ENCODE measurements around the gene EYS.

Gene EYS

DNA sequence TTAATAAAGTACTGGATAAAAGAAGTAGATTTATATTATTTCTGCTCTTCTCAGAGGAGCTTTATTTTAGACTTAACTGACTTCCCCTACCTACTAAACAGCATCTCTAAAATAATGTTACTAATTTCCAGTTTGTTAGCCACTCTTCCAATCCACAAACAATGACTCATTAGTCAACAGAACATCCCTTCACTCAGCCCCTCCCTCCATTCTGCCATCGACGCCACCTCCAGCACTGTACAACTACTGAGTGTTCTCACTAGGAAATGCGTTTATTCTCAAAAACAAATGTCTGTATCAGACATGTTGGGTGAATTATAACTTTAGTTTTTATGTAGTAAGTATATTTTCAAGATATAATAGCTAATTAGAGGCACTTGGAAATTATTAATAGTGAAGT, 427.0 kb downstream of the EYS start:
- H3K4me1 ChIP-seq (ENCODE audit: control insufficient read depth, low read length), result no peaks in the 10 kb centered on the region
- no peak overlapping the region for H3K4me2 ChIP-seq (ENCODE audit: low read length)
- no peaks in the 10 kb centered on the region for H4K20me1 ChIP-seq (ENCODE audit: control insufficient read depth, insufficient read depth, low read depth, low read length)
- no peaks in the 10 kb centered on the region for H3K9me3 ChIP-seq (ENCODE audit: control insufficient read depth, insufficient read depth, low read length)
- no peaks in the 10 kb centered on the region for H3K27me3 ChIP-seq (ENCODE audit: control insufficient read depth, low read length)
- H3K27ac ChIP-seq (ENCODE audit: low read depth, low read length), result no peak overlapping the region
- no peaks in the 10 kb centered on the region for H3F3A ChIP-seq (ENCODE audit: control insufficient read depth, insufficient read depth)
- no peaks in the 10 kb centered on the region for H3K36me3 ChIP-seq (ENCODE audit: control insufficient read depth, low read length)
- no peak overlapping the region for H3K4me3 ChIP-seq (ENCODE audit: low read length)
- no peaks in the 10 kb centered on the region for H3K79me2 ChIP-seq (ENCODE audit: control insufficient read depth, low read length)
- TF ChIP-seq, protein P1, sequence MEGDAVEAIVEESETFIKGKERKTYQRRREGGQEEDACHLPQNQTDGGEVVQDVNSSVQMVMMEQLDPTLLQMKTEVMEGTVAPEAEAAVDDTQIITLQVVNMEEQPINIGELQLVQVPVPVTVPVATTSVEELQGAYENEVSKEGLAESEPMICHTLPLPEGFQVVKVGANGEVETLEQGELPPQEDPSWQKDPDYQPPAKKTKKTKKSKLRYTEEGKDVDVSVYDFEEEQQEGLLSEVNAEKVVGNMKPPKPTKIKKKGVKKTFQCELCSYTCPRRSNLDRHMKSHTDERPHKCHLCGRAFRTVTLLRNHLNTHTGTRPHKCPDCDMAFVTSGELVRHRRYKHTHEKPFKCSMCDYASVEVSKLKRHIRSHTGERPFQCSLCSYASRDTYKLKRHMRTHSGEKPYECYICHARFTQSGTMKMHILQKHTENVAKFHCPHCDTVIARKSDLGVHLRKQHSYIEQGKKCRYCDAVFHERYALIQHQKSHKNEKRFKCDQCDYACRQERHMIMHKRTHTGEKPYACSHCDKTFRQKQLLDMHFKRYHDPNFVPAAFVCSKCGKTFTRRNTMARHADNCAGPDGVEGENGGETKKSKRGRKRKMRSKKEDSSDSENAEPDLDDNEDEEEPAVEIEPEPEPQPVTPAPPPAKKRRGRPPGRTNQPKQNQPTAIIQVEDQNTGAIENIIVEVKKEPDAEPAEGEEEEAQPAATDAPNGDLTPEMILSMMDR (IDR thresholded peaks at IDR 0.05; ENCODE audit: low read depth, low read length, poor library complexity, severe bottlenecking), result no peak
- no peak for TF ChIP-seq EZH2phosphoT487 (IDR thresholded peaks at IDR 0.05; ENCODE audit: borderline replicate concordance, low read length)
- H3K9me2 ChIP-seq (replicated peaks; ENCODE audit: control insufficient read depth, low read length), result no peaks in the 10 kb centered on the region

DNA sequence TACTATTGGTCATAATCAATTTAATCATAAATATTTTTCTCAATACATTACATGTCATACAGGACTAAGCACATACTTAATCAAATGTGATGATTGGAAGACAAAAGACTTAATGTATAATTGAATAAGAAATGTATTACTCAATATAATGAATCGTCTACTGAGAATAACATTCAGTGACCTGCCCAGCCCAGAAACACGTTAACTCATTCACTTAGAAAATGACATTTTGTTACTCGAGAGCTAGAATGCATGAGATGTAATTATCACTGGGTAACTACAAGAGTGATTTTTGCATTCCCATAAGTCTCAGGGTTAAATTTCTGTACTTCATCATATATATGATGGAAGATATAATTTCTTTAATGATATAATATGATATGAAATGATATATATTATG, 444.8 kb downstream of the EYS start:
- H3K36me3 ChIP-seq (ENCODE audit: control insufficient read depth, low read length), result no peaks in the 10 kb centered on the region
- H3K4me3 ChIP-seq (ENCODE audit: low read length), result no peak overlapping the region
- TF ChIP-seq EZH2phosphoT487 (IDR thresholded peaks at IDR 0.05; ENCODE audit: borderline replicate concordance, low read length), result no peak
- TF ChIP-seq, protein P1 (IDR thresholded peaks at IDR 0.05; ENCODE audit: low read depth, low read length, poor library complexity, severe bottlenecking), result no peak
- no peak overlapping the region for H3K4me2 ChIP-seq (ENCODE audit: low read length)
- no peaks in the 10 kb centered on the region for H3K27me3 ChIP-seq (ENCODE audit: control insufficient read depth, low read length)
- H3K27ac ChIP-seq (ENCODE audit: low read depth, low read length), result no peak overlapping the region
- H4K20me1 ChIP-seq (ENCODE audit: control insufficient read depth, insufficient read depth, low read depth, low read length), result no peaks in the 10 kb centered on the region
- no peaks in the 10 kb centered on the region for H3K4me1 ChIP-seq (ENCODE audit: control insufficient read depth, low read length)
- no peaks in the 10 kb centered on the region for H3K9me3 ChIP-seq (ENCODE audit: control insufficient read depth, insufficient read depth, low read length)
- no peaks in the 10 kb centered on the region for H3F3A ChIP-seq (ENCODE audit: control insufficient read depth, insufficient read depth)
- no peaks in the 10 kb centered on the region for H3K9me2 ChIP-seq (replicated peaks; ENCODE audit: control insufficient read depth, low read length)
- no peaks in the 10 kb centered on the region for H3K79me2 ChIP-seq (ENCODE audit: control insufficient read depth, low read length)

DNA sequence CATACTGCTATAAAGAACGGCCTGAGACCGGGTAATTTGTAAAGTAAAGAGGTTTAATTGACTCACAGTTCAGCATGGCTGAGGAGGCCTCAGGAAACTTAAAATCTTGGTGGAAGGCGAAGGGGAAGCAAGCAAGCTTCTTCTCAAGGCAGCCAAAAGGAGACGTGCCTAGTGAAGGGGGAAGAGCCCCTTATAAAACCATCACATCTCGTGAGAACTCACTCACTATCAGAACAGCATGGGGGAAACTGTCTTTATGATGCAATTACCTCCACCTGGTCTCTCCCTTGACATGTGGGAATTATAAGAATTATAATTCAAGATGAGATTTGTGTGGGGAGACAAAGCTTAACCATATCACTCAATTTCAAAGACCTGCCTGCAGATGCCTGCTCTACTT, 447.0 kb downstream of the EYS start:
- Histone ChIP-seq H3K27me3 (ENCODE audit: control insufficient read depth, low read length) (no peaks in the 10 kb centered on the region), H3K9me2 (replicated peaks; ENCODE audit: control insufficient read depth, low read length) (no peaks in the 10 kb centered on the region), H3K27ac (ENCODE audit: low read depth, low read length) (no peak overlapping the region), H3F3A (ENCODE audit: control insufficient read depth, insufficient read depth) (no peaks in the 10 kb centered on the region), H3K4me2 (ENCODE audit: low read length) (no peak overlapping the region), H4K20me1 (ENCODE audit: control insufficient read depth, insufficient read depth, low read depth, low read length) (no peaks in the 10 kb centered on the region), H3K4me3 (ENCODE audit: low read length) (no peak overlapping the region), H3K9me3 (ENCODE audit: control insufficient read depth, insufficient read depth, low read length) (no peaks in the 10 kb centered on the region), H3K36me3 (ENCODE audit: control insufficient read depth, low read length) (no peaks in the 10 kb centered on the region), H3K4me1 (ENCODE audit: control insufficient read depth, low read length) (no peaks in the 10 kb centered on the region), H3K79me2 (ENCODE audit: control insufficient read depth, low read length) (no peaks in the 10 kb centered on the region)
- no peak for TF ChIP-seq EZH2phosphoT487 (IDR thresholded peaks at IDR 0.05; ENCODE audit: borderline replicate concordance, low read length)

DNA sequence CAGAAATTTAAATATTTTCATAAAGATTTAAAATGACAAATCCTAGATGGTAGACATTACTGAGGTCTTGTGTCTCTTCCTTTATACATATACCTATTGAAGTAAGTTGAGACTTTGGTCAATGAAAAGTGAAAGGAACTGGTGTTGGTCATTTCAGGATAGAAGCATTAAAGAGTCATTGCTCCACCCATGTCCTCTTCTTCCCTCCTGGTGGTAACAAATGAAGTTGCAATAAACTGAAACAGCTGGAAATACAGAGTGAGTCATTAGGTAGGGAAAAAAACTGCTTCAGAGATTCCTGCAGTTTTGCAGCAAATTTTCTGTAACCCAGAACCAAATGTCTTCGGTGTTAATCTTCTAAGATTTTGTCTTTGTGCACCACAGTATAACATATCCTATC, 448.0 kb downstream of the EYS start:
- no peaks in the 10 kb centered on the region for H3K9me2 ChIP-seq (replicated peaks; ENCODE audit: control insufficient read depth, low read length)
- no peaks in the 10 kb centered on the region for H3K27me3 ChIP-seq (ENCODE audit: control insufficient read depth, low read length)
- H3F3A ChIP-seq (ENCODE audit: control insufficient read depth, insufficient read depth), result no peaks in the 10 kb centered on the region
- H3K36me3 ChIP-seq (ENCODE audit: control insufficient read depth, low read length), result no peaks in the 10 kb centered on the region
- H3K9me3 ChIP-seq (ENCODE audit: control insufficient read depth, insufficient read depth, low read length), result no peaks in the 10 kb centered on the region
- no peak overlapping the region for H3K4me2 ChIP-seq (ENCODE audit: low read length)
- TF ChIP-seq, protein P1 (IDR thresholded peaks at IDR 0.05; ENCODE audit: low read depth, low read length, poor library complexity, severe bottlenecking), result no peak
- no peak for TF ChIP-seq EZH2phosphoT487 (IDR thresholded peaks at IDR 0.05; ENCODE audit: borderline replicate concordance, low read length)
- no peak overlapping the region for H3K27ac ChIP-seq (ENCODE audit: low read depth, low read length)
- H3K4me1 ChIP-seq (ENCODE audit: control insufficient read depth, low read length), result no peaks in the 10 kb centered on the region
- H3K4me3 ChIP-seq (ENCODE audit: low read length), result no peak overlapping the region
- H3K79me2 ChIP-seq (ENCODE audit: control insufficient read depth, low read length), result no peaks in the 10 kb centered on the region
- no peaks in the 10 kb centered on the region for H4K20me1 ChIP-seq (ENCODE audit: control insufficient read depth, insufficient read depth, low read depth, low read length)
